Thoracic aorta (tissue), 2 donors: Measurements from ENCODE around the gene ACIN1. TPM values are rescaled to one million over a fixed set of nuclear protein-coding genes. Genes with fewer than 3 reads are reported as not detected.

Experiments used
- ATAC-seq: fragments of 150-250 bp; one replicate; pipeline ENCODE4 v1.8.0; 2017; ENCODE audit warnings: low read depth; ENCODE audit not compliant: insufficient number of reproducible peaks, low FRiP score
- DNase-seq: peaks from one replicate; pipeline ENCODE4 v3.0.0-alpha.2; 2020; ENCODE audit warnings: low spot score
- H3K27ac ChIP-seq, 2 donors: fragments of 200-600 bp; sonication (generic); 1 replicate in 1 of 2; 2 replicates in 1 of 2; pipeline ENCODE4 v1.5.1; 2016; ENCODE audit warnings: mild to moderate bottlenecking in 2 of 2, moderate library complexity in 2 of 2
- H3K27me3 ChIP-seq: fragments of 200-600 bp; sonication (generic); replicated peaks from 2 replicates; pipeline ENCODE4 v1.6.0; 2016; ENCODE audit warnings: mild to moderate bottlenecking; ENCODE audit not compliant: insufficient read depth
- H3K36me3 ChIP-seq: fragments of 200-600 bp; sonication (generic); one replicate; pipeline ENCODE4 v1.5.1; 2016
- H3K4me1 ChIP-seq, 2 donors: fragments of 200-600 bp; sonication (generic); 1 replicate in 1 of 2; 2 replicates in 1 of 2; pipeline versions ENCODE4 v1.5.1 to v1.6.0; 2016; ENCODE audit warnings: low read depth in 2 of 2, mild to moderate bottlenecking in 1 of 2; ENCODE audit not compliant: control insufficient read depth in 1 of 2
- H3K4me3 ChIP-seq: fragments of 200-600 bp; sonication (generic); 2 replicates; pipeline ENCODE4 v1.5.1; 2016; ENCODE audit warnings: mild to moderate bottlenecking
- H3K9me3 ChIP-seq: fragments of 200-600 bp; sonication (generic); 2 replicates; pipeline ENCODE4 v1.5.1; 2016
- CTCF ChIP-seq: fragments of 200-600 bp; sonication (generic); IDR thresholded peaks from one replicate; pipeline ENCODE4 v1.5.1; 2019; ENCODE audit warnings: antibody characterized with exemption
- total RNA-seq, 2 donors: library from RNA; depleted of rRNA; stranded (reverse); fragments of >200 nt; gene quantifications; one replicate each; pipeline versions ENCODE4 v1.1.0 to v1.2.3, GENCODE V29; 2016

Gene ACIN1
- total RNA-seq, 2 donors from 2014 or later, result 117 to 154 TPM

GRCh38 chr14:23091294-23092225 lies 3.4 kb downstream of the ACIN1 start:
- Histone ChIP-seq H3K4me1 (peaks cover 13 to 22% of the 10 kb centered on the region in 2 donors), H3K4me3 (no peak overlapping the region), H3K36me3 (peaks cover 48% of the 10 kb centered on the region), H3K9me3 (no peaks in the 10 kb centered on the region), H3K27ac (no peak overlapping the region), H3K27me3 (no peaks in the 10 kb centered on the region)
- no peak for TF ChIP-seq CTCF
- ATAC-seq (no peak), DNase-seq (no peak)

GRCh38 chr14:23090254-23090636 lies 4.7 kb downstream of the ACIN1 start:
- ATAC-seq (no peak), DNase-seq (no peak)
- no peaks in the 10 kb centered on the region for H3K27me3 ChIP-seq
- no peak overlapping the region for H3K27ac ChIP-seq
- peaks cover 11 to 20% of the 10 kb centered on the region in 2 donors for H3K4me1 ChIP-seq
- TF ChIP-seq CTCF, result no peak
- H3K4me3 ChIP-seq, result no peak overlapping the region
- peaks cover 59% of the 10 kb centered on the region for H3K36me3 ChIP-seq
- no peaks in the 10 kb centered on the region for H3K9me3 ChIP-seq

- no peak overlapping the region for H3K27ac ChIP-seq
- TF ChIP-seq CTCF, result no peak
- no peak for ATAC-seq
- no peak overlapping the region for H3K4me3 ChIP-seq
- H3K36me3 ChIP-seq, result peaks cover 61% of the 10 kb centered on the region
- no peak for DNase-seq
- no peaks in the 10 kb centered on the region for H3K9me3 ChIP-seq
- peaks cover 11 to 20% of the 10 kb centered on the region in 2 donors for H3K4me1 ChIP-seq
- H3K27me3 ChIP-seq, result no peaks in the 10 kb centered on the region
These were observed 5.3 kb downstream of the ACIN1 start for GRCh38 chr14:23089498-23090253.

GRCh38 chr14:23086565-23086964 lies 8.4 kb downstream of the ACIN1 start:
- H3K27me3 ChIP-seq, result no peaks in the 10 kb centered on the region
- no peaks in the 10 kb centered on the region for H3K9me3 ChIP-seq
- no peak for TF ChIP-seq CTCF
- ATAC-seq (no peak), DNase-seq (no peak)
- H3K36me3 ChIP-seq, result peaks cover 68% of the 10 kb centered on the region
- no peaks in the 10 kb centered on the region for H3K4me1 ChIP-seq
- no peak overlapping the region for H3K4me3 ChIP-seq
- H3K27ac ChIP-seq, result no peak overlapping the region

- no peak for TF ChIP-seq CTCF
- H3K27me3 ChIP-seq, result no peaks in the 10 kb centered on the region
- DNase-seq (no peak), ATAC-seq (no peak)
- H3K4me1 ChIP-seq, result no peaks in the 10 kb centered on the region
- no peaks in the 10 kb centered on the region for H3K9me3 ChIP-seq
- no peak overlapping the region for H3K4me3 ChIP-seq
- no peak overlapping the region for H3K27ac ChIP-seq
- peaks cover 68% of the 10 kb centered on the region for H3K36me3 ChIP-seq
These were observed 9.5 kb downstream of the ACIN1 start for GRCh38 chr14:23085458-23085857.
